Fibroblast of lung (primary cell): ENCODE results near the gene UPP1.
A peak's percentile ranks its signal among the peaks of the same experiment; 100 is the strongest.

Experiments
- EZH2 ChIP-seq: IDR thresholded peaks from 2 replicates; pipeline ENCODE4 v1.5.1; 2012; ENCODE audit warnings: low read length, control low read depth, mild to moderate bottlenecking; ENCODE audit errors: missing control alignments
- TF ChIP-seq, protein P1 (sequence below), 2 donors: IDR thresholded peaks in 1 of 2; conservative IDR thresholded peaks in 1 of 2; 1 replicate in 1 of 2; 2 replicates in 1 of 2; pipeline ENCODE4 v1.5.1; 2011 to 2012; ENCODE audit warnings: low read length in 2 of 2, control low read depth in 1 of 2, inconsistent platforms in 1 of 2, low read depth in 1 of 2, mild to moderate bottlenecking in 1 of 2

- TF ChIP-seq, protein P1, sequence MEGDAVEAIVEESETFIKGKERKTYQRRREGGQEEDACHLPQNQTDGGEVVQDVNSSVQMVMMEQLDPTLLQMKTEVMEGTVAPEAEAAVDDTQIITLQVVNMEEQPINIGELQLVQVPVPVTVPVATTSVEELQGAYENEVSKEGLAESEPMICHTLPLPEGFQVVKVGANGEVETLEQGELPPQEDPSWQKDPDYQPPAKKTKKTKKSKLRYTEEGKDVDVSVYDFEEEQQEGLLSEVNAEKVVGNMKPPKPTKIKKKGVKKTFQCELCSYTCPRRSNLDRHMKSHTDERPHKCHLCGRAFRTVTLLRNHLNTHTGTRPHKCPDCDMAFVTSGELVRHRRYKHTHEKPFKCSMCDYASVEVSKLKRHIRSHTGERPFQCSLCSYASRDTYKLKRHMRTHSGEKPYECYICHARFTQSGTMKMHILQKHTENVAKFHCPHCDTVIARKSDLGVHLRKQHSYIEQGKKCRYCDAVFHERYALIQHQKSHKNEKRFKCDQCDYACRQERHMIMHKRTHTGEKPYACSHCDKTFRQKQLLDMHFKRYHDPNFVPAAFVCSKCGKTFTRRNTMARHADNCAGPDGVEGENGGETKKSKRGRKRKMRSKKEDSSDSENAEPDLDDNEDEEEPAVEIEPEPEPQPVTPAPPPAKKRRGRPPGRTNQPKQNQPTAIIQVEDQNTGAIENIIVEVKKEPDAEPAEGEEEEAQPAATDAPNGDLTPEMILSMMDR (conservative IDR thresholded peaks at IDR 0.05 in 1 of 2, IDR thresholded peaks at IDR 0.05 in 1 of 2; ENCODE audit: low read depth in 1 of 2, low read length in 2 of 2), result peak; percentile 32 to 37
- no peak for TF ChIP-seq EZH2
Observed at GRCh38 chr7:48139459-48139858, 50.4 kb downstream of the UPP1 start.
